Smooth muscle cell (in vitro differentiated cells): ENCODE data around the gene NCOA1. TPM values are rescaled to one million over a fixed set of nuclear protein-coding genes. Genes with fewer than 3 reads are reported as not detected.

Experiments used
- DNase-seq: peaks from one replicate; lab custom pipeline; 2025; ENCODE audit not compliant: unreplicated experiment; lab: John Stamatoyannopoulos, UW
- H2AFZ ChIP-seq: fragments of 200-600 bp; sonication (generic); 2 replicates; pipeline ENCODE4 v1.6.0; 2016; ENCODE audit warnings: antibody characterized with exemption, low read depth, mild to moderate bottlenecking
- H3F3A ChIP-seq: fragments of 200-600 bp; sonication (generic); 2 replicates; pipeline ENCODE4 v1.6.0; 2017; ENCODE audit warnings: antibody characterized with exemption, low read depth
- H3K27ac ChIP-seq: fragments of 200-600 bp; sonication (generic); 2 replicates; pipeline ENCODE4 v1.5.1; 2016; ENCODE audit warnings: low read depth, mild to moderate bottlenecking
- H3K27me3 ChIP-seq: fragments of 200-600 bp; sonication (generic); 2 replicates; pipeline ENCODE4 v1.6.1; 2016; ENCODE audit warnings: low read depth, mild to moderate bottlenecking
- H3K36me3 ChIP-seq: fragments of 200-600 bp; sonication (generic); 2 replicates; pipeline ENCODE4 v1.5.1; 2016; ENCODE audit warnings: low read depth
- H3K4me1 ChIP-seq: fragments of 200-600 bp; sonication (generic); 2 replicates; pipeline ENCODE4 v1.5.1; 2016; ENCODE audit warnings: low read depth
- H3K4me2 ChIP-seq: fragments of 200-600 bp; sonication (generic); 2 replicates; pipeline ENCODE4 v1.6.0; 2016; ENCODE audit warnings: mild to moderate bottlenecking
- H3K4me3 ChIP-seq: fragments of 200-600 bp; sonication (generic); 2 replicates; pipeline ENCODE4 v1.5.1; 2016; ENCODE audit warnings: mild to moderate bottlenecking
- H3K79me2 ChIP-seq: fragments of 200-600 bp; sonication (generic); 2 replicates; pipeline ENCODE4 v1.6.0; 2016; ENCODE audit warnings: low read depth, mild to moderate bottlenecking
- H3K9ac ChIP-seq: fragments of 200-600 bp; sonication (generic); 2 replicates; pipeline ENCODE4 v1.6.0; 2016; ENCODE audit warnings: low read depth
- H3K9me3 ChIP-seq: fragments of 200-600 bp; sonication (generic); replicated peaks from 2 replicates; pipeline ENCODE4 v1.5.1; 2016; ENCODE audit warnings: low read depth
- H4K20me1 ChIP-seq: fragments of 200-600 bp; sonication (generic); 2 replicates; pipeline ENCODE4 v1.6.0; 2016; ENCODE audit warnings: low read depth
- WGBS: methylation state at CpG from one replicate; pipeline ENCODE4 v1.1.7; 2016; ENCODE audit warnings: low lambda C conversion rate; 5-methylcytosine and 5-hydroxymethylcytosine counted together
- polyA plus RNA-seq: library from polyadenylated mRNA; unstranded; fragments of >200 nt; fragmentation: Nextera tagmentation; extraction: Ambion mirVana; gene quantifications from 2 replicates; pipeline ENCODE4 v1.2.1, GENCODE V29; 2016
- total RNA-seq: library from RNA; depleted of rRNA; stranded (reverse); fragments of >200 nt; gene quantifications from 2 replicates; pipeline ENCODE4 v1.2.3, GENCODE V29; 2014
- TF ChIP-seq, protein P1 (sequence below): fragments of 200-600 bp; sonication (generic); IDR thresholded peaks from 2 replicates; pipeline ENCODE4 v1.5.1; 2017; ENCODE audit warnings: borderline replicate concordance, mild to moderate bottlenecking, antibody characterized with exemption; ENCODE audit not compliant: insufficient read depth, poor library complexity, severe bottlenecking

NCOA1 gene
- total and polyA plus RNA-seq, 2 experiments from 2014 or later: 8.5 to 21.0 TPM

DNA sequence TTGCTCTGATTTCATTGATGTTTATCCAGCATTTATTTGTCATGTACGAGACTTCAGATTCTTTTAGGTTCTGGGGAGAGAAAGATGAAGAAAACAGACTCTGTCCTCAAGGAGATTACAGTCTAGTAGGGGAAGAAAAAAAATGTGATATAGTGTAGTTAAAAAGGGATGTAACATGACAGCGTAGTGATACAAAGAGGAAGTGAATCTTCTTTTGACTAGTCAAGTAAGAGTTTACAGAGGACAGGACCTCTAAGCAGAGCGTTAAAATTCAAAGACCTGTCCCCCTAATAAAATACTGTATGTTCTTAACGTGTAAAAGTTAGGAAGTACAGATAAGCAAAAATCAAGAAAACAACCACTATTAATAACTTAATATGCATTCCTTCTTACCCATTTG lies 47.7 kb downstream of the NCOA1 start:
- no peak overlapping the region for H3K4me3 ChIP-seq
- WGBS: 96% methylated on average over 4 of the region's 4 CpGs
- H2AFZ ChIP-seq: no peak overlapping the region
- H3K36me3 ChIP-seq: no peaks in the 10 kb centered on the region
- no peaks in the 10 kb centered on the region for H3F3A ChIP-seq
- H3K4me1 ChIP-seq: no peaks in the 10 kb centered on the region
- H3K9me3 ChIP-seq: no peaks in the 10 kb centered on the region
- TF ChIP-seq, protein P1, sequence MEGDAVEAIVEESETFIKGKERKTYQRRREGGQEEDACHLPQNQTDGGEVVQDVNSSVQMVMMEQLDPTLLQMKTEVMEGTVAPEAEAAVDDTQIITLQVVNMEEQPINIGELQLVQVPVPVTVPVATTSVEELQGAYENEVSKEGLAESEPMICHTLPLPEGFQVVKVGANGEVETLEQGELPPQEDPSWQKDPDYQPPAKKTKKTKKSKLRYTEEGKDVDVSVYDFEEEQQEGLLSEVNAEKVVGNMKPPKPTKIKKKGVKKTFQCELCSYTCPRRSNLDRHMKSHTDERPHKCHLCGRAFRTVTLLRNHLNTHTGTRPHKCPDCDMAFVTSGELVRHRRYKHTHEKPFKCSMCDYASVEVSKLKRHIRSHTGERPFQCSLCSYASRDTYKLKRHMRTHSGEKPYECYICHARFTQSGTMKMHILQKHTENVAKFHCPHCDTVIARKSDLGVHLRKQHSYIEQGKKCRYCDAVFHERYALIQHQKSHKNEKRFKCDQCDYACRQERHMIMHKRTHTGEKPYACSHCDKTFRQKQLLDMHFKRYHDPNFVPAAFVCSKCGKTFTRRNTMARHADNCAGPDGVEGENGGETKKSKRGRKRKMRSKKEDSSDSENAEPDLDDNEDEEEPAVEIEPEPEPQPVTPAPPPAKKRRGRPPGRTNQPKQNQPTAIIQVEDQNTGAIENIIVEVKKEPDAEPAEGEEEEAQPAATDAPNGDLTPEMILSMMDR: no peak
- H4K20me1 ChIP-seq: peaks cover 15% of the 10 kb centered on the region
- no peak overlapping the region for H3K4me2 ChIP-seq
- no peak overlapping the region for H3K9ac ChIP-seq
- peaks cover 25% of the 10 kb centered on the region for H3K79me2 ChIP-seq
- H3K27me3 ChIP-seq: no peaks in the 10 kb centered on the region
- DNase-seq: no peak
- H3K27ac ChIP-seq: no peak overlapping the region

DNA sequence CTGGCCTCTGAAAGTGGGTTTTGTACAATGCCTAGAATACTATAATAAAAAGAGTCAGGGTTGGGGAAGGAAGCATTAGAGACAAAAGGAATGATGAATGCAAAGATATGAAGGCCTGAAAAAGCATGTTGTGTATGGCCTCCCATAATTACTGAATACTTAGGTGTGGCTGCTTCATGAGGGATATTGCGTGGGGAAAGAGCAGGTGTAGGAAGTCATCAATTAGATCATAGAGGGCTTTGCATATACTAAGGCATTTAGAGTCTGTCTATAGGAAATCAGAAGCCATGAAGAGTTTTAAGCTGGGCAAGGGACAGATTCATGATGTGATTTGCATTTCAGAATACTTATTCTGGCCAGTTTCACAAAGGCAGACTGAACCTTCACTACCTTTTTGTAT lies 48.2 kb downstream of the NCOA1 start:
- Histone ChIP-seq H3K4me3 (no peak overlapping the region), H3K9me3 (no peaks in the 10 kb centered on the region), H3K27ac (no peak overlapping the region), H3K9ac (no peak overlapping the region), H3F3A (no peaks in the 10 kb centered on the region), H3K36me3 (no peaks in the 10 kb centered on the region), H3K4me2 (no peak overlapping the region), H3K79me2 (peaks cover 24% of the 10 kb centered on the region), H3K27me3 (no peaks in the 10 kb centered on the region), H4K20me1 (peaks cover 15% of the 10 kb centered on the region), H3K4me1 (no peaks in the 10 kb centered on the region), H2AFZ (no peak overlapping the region)
- no peak for DNase-seq
- whole genome bisulfite sequencing: 100% methylated on average over 1 of the region's 1 CpG
- TF ChIP-seq, protein P1: no peak

DNA sequence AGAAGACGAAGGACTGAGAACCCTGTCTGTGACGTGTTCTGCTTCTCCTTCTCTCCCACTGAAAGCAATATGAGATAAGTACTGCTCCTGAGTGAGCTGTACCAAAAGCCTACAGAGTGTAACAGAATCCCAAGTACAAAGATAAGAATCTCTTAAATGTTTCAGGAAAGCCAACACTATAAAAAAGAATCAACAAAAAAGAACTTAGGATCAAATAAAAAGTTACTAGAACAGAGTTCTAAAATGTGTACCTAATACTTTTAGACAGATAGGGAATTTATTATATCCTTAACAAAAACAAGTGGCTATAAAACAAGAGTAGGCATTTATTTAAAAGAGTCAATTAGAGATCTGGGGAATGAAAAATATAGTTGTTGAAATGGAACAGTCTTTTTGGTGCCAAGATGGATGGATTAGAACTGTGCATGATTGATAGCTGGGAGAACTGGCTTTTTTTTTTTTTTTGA lies 49.0 kb downstream of the NCOA1 start:
- Histone ChIP-seq H3K9me3 (no peaks in the 10 kb centered on the region), H3K9ac (no peak overlapping the region), H3K27ac (no peak overlapping the region), H3K4me1 (no peaks in the 10 kb centered on the region), H3K4me3 (no peak overlapping the region), H3K36me3 (no peaks in the 10 kb centered on the region), H3K79me2 (peaks cover 24% of the 10 kb centered on the region), H4K20me1 (peaks cover 15% of the 10 kb centered on the region), H3F3A (no peaks in the 10 kb centered on the region), H3K4me2 (no peak overlapping the region), H2AFZ (no peak overlapping the region), H3K27me3 (no peaks in the 10 kb centered on the region)
- DNase-seq: no peak
- TF ChIP-seq, protein P1: no peak
- WGBS: 21% methylated on average over 2 of the region's 2 CpGs

DNA sequence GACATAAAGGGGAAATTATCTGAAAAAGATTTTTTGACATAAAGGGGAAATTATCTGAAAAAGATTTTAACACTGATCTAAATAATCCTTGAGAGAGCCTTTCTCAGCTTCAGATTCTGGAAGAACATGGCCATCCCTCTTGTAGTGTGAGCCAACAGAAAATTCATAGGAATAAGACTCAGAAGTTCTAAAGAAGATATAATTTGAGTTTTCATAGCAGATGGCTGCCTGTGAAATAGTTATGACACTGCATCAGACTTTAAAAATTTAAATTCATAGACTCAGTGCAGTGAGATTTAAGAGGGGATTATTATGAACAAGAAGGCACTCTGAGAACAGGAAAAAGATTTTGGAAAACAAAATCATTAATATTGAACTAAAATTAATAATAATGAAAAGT lies 50.6 kb downstream of the NCOA1 start:
- no peaks in the 10 kb centered on the region for H3F3A ChIP-seq
- H3K9me3 ChIP-seq: no peaks in the 10 kb centered on the region
- no peak overlapping the region for H3K27ac ChIP-seq
- no peak overlapping the region for H3K9ac ChIP-seq
- H2AFZ ChIP-seq: no peak overlapping the region
- H4K20me1 ChIP-seq: peaks cover 11% of the 10 kb centered on the region
- DNase-seq: no peak
- no peaks in the 10 kb centered on the region for H3K27me3 ChIP-seq
- TF ChIP-seq, protein P1: no peak
- H3K4me1 ChIP-seq: no peaks in the 10 kb centered on the region
- H3K4me2 ChIP-seq: no peak overlapping the region
- H3K79me2 ChIP-seq: peaks cover 10% of the 10 kb centered on the region
- H3K4me3 ChIP-seq: no peak overlapping the region
- no peaks in the 10 kb centered on the region for H3K36me3 ChIP-seq
